T-helper 1 cell treated with Interleukin-12 subunit alpha and Interleukin-12 subunit beta and Interleukin-4 antibody, amounts not matched to agents 30 μg/mL and 1 μg/mL, for 36 hours (primary cell): Measurements from ENCODE around the gene POLR2A.

Experiments
- H3K27ac Mint-ChIP-seq: one replicate; pipeline ENCODE4 v1.8.0; 2021; ENCODE audit warnings: mild to moderate bottlenecking, mixed read lengths
- H3K27me3 Mint-ChIP-seq: one replicate; pipeline ENCODE4 v1.8.0; 2021; ENCODE audit warnings: low read depth, mixed read lengths
- H3K36me3 Mint-ChIP-seq: one replicate; pipeline ENCODE4 v1.8.0; 2021; ENCODE audit warnings: low read depth, mixed read lengths
- H3K4me1 Mint-ChIP-seq: one replicate; pipeline ENCODE4 v1.8.0; 2021; ENCODE audit warnings: low read depth, mixed read lengths
- H3K4me3 Mint-ChIP-seq: one replicate; pipeline ENCODE4 v1.8.0; 2021; ENCODE audit warnings: mild to moderate bottlenecking, moderate library complexity, mixed read lengths
- H3K9me3 Mint-ChIP-seq: one replicate; pipeline ENCODE4 v1.8.0; 2021; ENCODE audit warnings: mixed read lengths

The POLR2A gene

DNA sequence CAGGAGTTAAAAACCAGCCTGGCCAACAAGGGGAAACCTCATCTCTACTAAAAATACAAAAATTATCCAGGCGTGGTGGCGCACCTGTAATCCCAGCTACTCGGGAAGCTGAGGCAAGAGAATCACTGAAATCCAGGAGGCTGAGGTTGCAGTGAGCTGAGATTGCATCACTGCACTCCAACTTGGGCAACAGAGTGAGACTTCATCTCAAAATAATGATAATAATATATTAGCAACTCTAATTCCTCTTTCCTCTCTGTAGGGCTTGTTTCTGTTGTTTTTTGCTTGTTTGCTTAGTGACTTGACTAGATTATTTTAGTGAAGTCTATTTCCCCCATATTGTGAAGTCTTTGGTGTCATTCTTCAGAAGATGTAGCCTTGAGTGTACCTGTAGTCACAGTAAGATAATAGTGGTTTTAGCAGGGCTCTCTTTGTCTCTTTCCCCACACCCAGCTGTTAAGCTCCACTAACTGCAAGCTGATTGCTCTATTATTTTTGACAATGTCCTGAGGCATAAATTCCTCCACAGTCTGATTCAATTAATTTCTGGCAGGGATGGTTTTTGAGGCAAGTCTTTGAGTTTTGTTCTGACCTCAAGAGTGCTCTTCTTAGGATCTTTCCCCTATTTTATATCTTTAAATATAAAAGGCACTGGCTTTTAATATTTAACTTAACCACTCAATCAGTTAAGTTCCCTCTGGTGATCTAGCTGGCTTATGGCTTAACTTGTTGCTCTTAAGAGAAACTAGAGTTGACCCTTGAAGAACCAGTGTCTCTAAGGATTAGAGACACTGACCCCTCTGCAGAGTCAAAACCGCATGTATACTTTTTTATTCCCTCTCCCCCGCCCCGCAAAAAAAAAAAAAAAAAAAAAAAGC is 46.1 kb downstream of the POLR2A start:
- Mint-ChIP-seq H3K4me3 (no peak overlapping the region), H3K36me3 (peaks cover 4% of the 10 kb centered on the region), H3K9me3 (peaks cover 12% of the 10 kb centered on the region), H3K4me1 (no peaks in the 10 kb centered on the region), H3K27ac (no peak overlapping the region), H3K27me3 (peaks cover 3% of the 10 kb centered on the region)

DNA sequence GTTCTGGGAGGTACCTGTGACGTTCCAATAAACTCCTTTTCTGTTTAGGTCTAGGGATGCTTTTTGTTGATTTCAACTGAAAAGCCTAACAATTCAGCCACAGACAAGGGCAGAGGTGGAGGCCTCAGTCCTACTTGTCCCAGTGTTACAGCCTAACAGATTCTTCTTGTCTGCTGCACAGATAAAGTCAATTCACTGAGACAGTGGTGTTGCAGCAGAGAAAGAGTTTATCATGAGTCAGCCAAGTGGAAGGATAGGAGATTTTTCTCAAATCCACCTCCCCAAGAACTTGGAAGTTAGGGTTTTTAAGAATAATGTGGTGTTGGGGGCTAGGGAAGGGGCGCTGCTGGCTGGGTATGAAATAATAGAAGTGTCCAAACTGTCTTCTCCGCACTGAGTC is 53.9 kb downstream of the POLR2A start:
- Mint-ChIP-seq H3K4me3 (no peak overlapping the region), H3K9me3 (no peaks in the 10 kb centered on the region), H3K27ac (no peak overlapping the region), H3K36me3 (no peaks in the 10 kb centered on the region), H3K27me3 (peaks cover 7% of the 10 kb centered on the region), H3K4me1 (no peaks in the 10 kb centered on the region)

DNA sequence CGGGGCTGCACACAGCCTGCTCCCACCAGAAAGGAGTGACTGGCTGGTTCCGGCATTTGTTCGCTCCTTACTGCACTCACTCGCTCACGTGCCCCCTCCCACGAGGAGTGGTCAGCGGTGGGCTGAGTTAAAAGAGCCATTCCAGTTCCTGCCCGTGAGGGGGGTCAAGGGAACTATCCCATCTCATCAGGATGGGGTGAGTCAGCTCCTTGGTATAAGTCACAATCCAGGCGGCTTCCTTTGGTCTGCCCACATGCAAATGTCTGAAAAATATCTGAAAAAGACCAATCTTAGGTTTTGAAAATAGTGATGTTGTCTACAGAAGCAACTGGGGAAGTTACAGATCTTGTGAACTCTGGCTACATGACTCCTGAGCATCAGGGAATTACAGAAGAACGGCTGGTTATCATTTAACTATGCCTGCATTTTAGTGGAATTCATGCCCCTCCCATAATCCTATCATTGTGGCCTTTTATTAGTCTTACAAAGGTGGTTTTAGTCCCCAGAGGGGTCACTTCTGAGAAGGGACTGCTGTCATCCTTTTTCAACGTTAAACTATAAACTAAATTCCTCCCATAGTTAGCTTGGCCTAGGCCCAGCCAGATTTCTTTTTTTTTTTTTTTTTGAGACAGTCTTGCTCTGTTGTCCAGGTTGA is 54.9 kb downstream of the POLR2A start:
- no peaks in the 10 kb centered on the region for H3K4me1 Mint-ChIP-seq
- no peaks in the 10 kb centered on the region for H3K36me3 Mint-ChIP-seq
- H3K27ac Mint-ChIP-seq: no peak overlapping the region
- H3K4me3 Mint-ChIP-seq: no peak overlapping the region
- no peaks in the 10 kb centered on the region for H3K9me3 Mint-ChIP-seq
- H3K27me3 Mint-ChIP-seq: peaks cover 6% of the 10 kb centered on the region

DNA sequence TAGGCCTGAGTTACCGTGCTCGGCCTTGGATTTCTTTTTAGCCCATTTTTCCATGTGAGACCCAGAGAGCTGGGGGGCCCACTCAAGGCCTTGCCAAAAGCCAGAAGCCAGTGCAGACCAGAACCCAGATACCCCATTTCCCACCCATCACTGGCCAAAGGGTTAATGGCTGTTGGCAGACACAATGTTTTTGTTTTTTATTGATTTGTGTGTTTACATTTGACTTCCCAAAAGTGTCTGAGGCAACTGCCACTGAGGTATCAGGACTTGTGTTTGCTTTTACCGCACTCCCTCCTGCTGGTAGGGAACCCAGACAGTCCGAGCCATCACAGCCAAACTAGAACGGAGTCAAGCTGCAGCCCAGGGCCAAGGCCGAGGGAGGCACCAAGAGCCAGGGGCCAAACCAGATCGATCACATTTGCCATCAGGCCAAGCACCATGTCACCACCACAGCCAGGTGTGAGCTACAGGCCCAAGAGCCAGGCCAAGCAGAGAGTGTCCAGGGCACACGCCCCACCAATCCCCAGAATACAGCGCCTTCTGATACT is 57.0 kb downstream of the POLR2A start:
- H3K36me3 Mint-ChIP-seq: no peaks in the 10 kb centered on the region
- H3K4me3 Mint-ChIP-seq: no peak overlapping the region
- no peaks in the 10 kb centered on the region for H3K4me1 Mint-ChIP-seq
- no peak overlapping the region for H3K27ac Mint-ChIP-seq
- peaks cover 4% of the 10 kb centered on the region for H3K27me3 Mint-ChIP-seq
- no peaks in the 10 kb centered on the region for H3K9me3 Mint-ChIP-seq

DNA sequence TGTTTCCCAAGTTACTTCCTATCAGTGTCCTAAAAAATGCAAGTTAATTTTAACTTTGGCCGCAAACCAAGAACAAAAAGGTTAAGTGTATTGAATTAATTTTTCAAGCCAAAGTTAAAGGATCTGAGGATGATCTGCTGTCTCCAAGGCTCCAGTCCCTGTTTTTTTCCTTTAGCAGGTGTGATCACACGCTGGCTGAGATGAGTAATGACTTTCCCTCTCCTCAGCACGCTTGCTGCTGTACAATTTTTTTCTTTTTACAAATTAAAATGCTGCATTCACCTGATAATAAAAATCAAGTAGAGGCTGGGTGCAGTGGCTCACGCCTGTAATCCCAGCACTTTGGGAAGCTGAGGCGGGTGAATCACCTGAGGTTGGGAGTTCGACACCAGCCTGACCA is 60.7 kb downstream of the POLR2A start:
- Mint-ChIP-seq H3K4me1 (peaks cover 9% of the 10 kb centered on the region), H3K27me3 (no peaks in the 10 kb centered on the region), H3K36me3 (peaks cover 11% of the 10 kb centered on the region), H3K4me3 (no peak overlapping the region), H3K27ac (no peak overlapping the region), H3K9me3 (no peaks in the 10 kb centered on the region)

DNA sequence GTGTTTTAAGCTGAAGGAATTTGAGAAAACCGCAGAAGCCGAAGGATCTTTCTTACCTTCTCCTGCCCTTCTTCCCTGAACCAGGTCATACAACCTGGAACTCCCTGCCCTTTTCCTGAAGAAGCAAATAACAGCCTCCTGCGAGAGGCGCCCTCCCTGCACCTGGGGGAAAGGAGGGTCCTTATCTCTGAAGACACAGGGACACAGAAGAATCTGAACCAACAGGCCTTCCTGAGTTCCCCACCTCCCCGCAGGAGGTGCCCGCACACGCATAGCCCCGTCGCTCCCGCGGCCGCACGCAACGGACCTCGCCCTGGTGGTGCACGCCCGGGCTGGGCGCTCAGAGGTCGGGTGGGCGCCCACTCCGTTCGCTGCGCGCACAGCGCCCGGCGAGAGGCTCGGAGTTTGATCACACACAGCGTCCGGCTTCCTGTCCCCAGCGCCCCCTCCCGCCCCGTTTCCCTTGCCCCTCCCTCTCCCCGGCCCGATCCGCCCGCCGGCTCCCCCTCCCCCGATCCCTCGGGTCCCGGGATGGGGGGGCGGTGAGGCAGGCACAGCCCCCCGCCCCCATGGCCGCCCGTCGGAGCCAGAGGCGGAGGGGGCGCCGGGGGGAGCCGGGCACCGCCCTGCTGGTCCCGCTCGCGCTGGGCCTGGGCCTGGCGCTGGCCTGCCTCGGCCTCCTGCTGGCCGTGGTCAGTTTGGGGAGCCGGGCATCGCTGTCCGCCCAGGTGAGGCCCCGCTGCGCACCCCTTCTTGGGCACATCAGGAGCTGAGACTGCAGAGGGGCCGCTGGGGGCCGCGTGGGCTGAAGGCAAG is 64.6 kb downstream of the POLR2A start, which contains the start of gene TNFSF12:
Gene TNFSF12 (plus strand): TSS at position 474 of the 816 bp plus-strand sequence. CDS start 96 bp downstream, at position 570.
- peak within 1 kb of the TSS; percentile 91 for H3K4me3 Mint-ChIP-seq
- no peaks in the 10 kb centered on the region for H3K27me3 Mint-ChIP-seq
- peaks cover 27% of the 10 kb centered on the region for H3K36me3 Mint-ChIP-seq
- peak within 1 kb of the TSS; percentile 87 for H3K27ac Mint-ChIP-seq
- H3K4me1 Mint-ChIP-seq: peaks cover 40% of the 10 kb centered on the region
- no peaks in the 10 kb centered on the region for H3K9me3 Mint-ChIP-seq
